ENCODE results near the gene NINJ1.

Gene NINJ1

GRCh38 chr9:93137362-93137761, 3.3 kb upstream of the NINJ1 start:
- no peak for DNase-seq (ENCODE audit: low read depth)
- TF ChIP-seq, protein P1, sequence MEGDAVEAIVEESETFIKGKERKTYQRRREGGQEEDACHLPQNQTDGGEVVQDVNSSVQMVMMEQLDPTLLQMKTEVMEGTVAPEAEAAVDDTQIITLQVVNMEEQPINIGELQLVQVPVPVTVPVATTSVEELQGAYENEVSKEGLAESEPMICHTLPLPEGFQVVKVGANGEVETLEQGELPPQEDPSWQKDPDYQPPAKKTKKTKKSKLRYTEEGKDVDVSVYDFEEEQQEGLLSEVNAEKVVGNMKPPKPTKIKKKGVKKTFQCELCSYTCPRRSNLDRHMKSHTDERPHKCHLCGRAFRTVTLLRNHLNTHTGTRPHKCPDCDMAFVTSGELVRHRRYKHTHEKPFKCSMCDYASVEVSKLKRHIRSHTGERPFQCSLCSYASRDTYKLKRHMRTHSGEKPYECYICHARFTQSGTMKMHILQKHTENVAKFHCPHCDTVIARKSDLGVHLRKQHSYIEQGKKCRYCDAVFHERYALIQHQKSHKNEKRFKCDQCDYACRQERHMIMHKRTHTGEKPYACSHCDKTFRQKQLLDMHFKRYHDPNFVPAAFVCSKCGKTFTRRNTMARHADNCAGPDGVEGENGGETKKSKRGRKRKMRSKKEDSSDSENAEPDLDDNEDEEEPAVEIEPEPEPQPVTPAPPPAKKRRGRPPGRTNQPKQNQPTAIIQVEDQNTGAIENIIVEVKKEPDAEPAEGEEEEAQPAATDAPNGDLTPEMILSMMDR (IDR thresholded peaks at IDR 0.05; ENCODE audit: low read length, missing control alignments): no peak

DNA sequence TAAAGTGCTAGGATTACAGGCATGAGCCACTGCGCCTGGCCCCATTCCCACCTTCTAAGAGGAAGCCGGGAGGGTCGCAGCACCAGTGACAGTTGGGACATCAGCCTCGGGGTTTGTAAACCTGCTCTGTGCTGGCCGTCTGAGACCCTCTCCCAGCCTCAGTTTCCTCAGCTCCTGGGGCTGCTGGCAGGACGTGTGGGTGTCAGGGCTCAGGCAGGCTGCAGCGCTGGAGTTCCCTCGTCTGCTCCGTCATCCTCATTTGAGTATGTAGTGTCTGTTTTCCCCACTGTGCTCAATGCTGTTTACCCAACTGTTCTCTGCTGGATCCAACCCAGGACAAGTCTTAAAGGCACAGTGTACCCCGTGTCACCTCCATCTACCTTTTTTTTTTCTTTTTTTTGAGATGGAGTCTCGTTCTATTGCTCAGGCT, 2.0 kb upstream of the NINJ1 start:
- TF ChIP-seq, protein P1 (IDR thresholded peaks at IDR 0.05; ENCODE audit: low read length, missing control alignments): no peak
- no peak overlapping the region for H3K4me3 ChIP-seq (replicated peaks; ENCODE audit: low read depth, low read length)
- peak; percentile 50 for DNase-seq (ENCODE audit: low read depth)

More at GRCh38 chr9:93137362-93137761, 3.3 kb upstream of the NINJ1 start:
- H3K4me3 ChIP-seq (replicated peaks; ENCODE audit: low read depth, low read length): no peak overlapping the region

- DNase-seq (ENCODE audit: low read depth): no peak
- H3K4me3 ChIP-seq (replicated peaks; ENCODE audit: low read depth, low read length): peak overlapping the region; percentile 70
- TF ChIP-seq, protein P1 (IDR thresholded peaks at IDR 0.05; ENCODE audit: low read length, missing control alignments): no peak
Observed at GRCh38 chr9:93134740-93135444, 841 bp upstream of the NINJ1 start.

DNA sequence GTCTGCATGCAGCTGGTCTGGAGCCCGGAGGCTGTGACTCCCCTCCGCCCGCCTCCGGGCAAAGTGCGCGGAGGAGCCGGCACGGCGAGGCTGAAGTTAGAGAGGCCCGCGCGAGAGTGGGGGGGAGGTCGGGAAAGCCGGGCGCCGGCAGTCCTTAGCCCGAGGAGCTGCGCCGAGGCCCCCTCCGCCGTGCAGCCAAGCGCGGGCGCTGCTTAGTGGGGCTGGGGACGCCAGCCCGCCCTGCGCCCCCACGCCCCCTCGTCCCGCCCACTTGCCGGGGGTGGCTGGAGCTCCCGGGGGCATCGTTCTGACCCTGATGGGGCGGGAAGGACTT, 403 bp downstream of the NINJ1 start:
- TF ChIP-seq, protein P1 (IDR thresholded peaks at IDR 0.05; ENCODE audit: low read length, missing control alignments): no peak
- H3K4me3 ChIP-seq (replicated peaks; ENCODE audit: low read depth, low read length): peak overlapping the region; percentile 70
- DNase-seq (ENCODE audit: low read depth): peak; percentile 82

- DNase-seq (ENCODE audit: low read depth): no peak
- H3K4me3 ChIP-seq (replicated peaks; ENCODE audit: low read depth, low read length): peak overlapping the region; percentile 70
- TF ChIP-seq, protein P1 (IDR thresholded peaks at IDR 0.05; ENCODE audit: low read length, missing control alignments): no peak
Observed at GRCh38 chr9:93132946-93133680, 938 bp downstream of the NINJ1 start.

DNA sequence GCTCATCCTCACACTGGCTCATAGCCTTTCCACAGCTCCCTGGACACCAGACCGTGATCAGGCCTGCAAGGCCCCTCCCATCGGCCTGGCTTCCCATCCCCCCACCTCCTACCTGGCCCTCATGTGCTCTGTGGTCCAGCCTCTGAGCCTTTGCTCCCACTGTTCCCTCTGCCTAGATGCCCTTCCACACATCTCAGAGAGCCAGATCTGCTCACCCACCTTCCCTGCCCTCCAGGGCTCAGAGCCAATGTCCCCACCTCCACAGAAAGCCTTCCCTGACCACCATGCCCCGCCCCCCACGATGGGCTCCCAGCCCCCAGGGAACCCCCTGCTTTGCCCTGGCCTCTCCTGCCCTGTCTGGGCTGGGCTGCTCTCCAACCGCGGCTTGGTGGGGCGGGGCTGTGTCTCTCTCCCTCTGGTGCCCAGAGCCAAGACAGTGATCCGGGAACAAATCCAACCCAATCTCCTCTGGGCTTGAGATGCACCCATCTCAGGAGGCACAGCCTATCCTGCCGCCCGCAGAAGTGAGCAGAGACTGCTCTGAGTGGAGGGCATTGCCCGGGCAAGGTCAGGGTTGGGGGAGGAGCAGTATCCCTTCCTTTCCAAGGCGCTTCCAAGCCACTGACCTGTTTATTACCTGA, 1.6 kb downstream of the NINJ1 start:
- TF ChIP-seq, protein P1 (IDR thresholded peaks at IDR 0.05; ENCODE audit: low read length, missing control alignments): no peak
- DNase-seq (ENCODE audit: low read depth): no peak
- peak overlapping the region; percentile 70 for H3K4me3 ChIP-seq (replicated peaks; ENCODE audit: low read depth, low read length)

Measured in fibroblast of pulmonary artery (primary cell).